ENCODE results near the gene BAIAP3.

DNA sequence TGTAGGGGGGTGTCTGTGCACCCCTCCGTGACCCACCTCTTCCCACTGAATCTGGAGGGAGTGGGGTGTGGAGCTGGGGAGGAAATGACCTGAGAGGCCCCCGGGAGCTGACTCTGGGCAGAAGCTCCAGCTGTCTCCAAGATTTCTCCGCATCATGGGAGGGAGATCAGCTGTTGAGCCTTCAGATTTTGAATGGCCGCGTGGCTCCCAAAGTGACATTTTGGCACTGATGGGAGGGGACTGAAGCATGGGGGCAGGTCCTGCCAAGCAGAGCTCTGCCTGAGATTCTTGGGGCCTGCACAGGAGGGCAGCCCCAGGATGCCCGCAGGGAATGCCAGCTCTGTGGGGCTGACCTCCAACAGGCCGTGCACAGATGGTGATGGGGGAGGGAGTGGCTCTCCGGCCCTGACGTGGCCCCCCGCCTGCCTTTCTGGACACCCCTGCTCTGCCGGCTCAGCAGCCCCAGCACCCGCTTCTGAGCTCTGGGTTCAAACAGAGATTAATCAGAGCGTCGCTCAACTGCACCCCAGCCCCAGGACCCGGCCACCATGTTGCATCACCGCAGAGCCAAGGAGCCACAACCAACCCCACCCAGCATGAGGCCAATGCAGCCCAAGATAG is 49.3 kb upstream of the BAIAP3 start:
- TF ChIP-seq, protein P1, sequence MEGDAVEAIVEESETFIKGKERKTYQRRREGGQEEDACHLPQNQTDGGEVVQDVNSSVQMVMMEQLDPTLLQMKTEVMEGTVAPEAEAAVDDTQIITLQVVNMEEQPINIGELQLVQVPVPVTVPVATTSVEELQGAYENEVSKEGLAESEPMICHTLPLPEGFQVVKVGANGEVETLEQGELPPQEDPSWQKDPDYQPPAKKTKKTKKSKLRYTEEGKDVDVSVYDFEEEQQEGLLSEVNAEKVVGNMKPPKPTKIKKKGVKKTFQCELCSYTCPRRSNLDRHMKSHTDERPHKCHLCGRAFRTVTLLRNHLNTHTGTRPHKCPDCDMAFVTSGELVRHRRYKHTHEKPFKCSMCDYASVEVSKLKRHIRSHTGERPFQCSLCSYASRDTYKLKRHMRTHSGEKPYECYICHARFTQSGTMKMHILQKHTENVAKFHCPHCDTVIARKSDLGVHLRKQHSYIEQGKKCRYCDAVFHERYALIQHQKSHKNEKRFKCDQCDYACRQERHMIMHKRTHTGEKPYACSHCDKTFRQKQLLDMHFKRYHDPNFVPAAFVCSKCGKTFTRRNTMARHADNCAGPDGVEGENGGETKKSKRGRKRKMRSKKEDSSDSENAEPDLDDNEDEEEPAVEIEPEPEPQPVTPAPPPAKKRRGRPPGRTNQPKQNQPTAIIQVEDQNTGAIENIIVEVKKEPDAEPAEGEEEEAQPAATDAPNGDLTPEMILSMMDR (IDR thresholded peaks at IDR 0.05): no peak
- TF ChIP-seq POLR2A (IDR thresholded peaks at IDR 0.05) (no peak), POLR2AphosphoS5 (IDR thresholded peaks at IDR 0.05) (no peak), EP300 (IDR thresholded peaks at IDR 0.05) (no peak)
